PC-3 (cell line): ENCODE measurements around the gene NPFFR1.

Experiments used
- CTCF ChIP-seq: fragments of 300-600 bp; sonication (generic); conservative IDR thresholded peaks from 2 replicates; pipeline ENCODE4 v1.5.1; 2017; ENCODE audit warnings: antibody characterized with exemption, low read depth, mild to moderate bottlenecking, low read length
- EZH2 ChIP-seq: fragments of 300-600 bp; sonication (generic); IDR thresholded peaks from one replicate; pipeline ENCODE4 v1.6.1; 2017; ENCODE audit warnings: antibody characterized with exemption, mild to moderate bottlenecking, low read length; ENCODE audit not compliant: unreplicated experiment

GRCh38 chr10:70295926-70296325 lies 12.1 kb upstream of the NPFFR1 start:
- TF ChIP-seq CTCF (no peak), EZH2 (no peak)
